Measurements from ENCODE around the gene SEMA3D. TPM values are rescaled to one million over a fixed set of nuclear protein-coding genes. Genes with fewer than 3 reads are reported as not detected.

Gene SEMA3D
- total RNA-seq, 1 experiment from 2014 or later: 1.4 TPM

GRCh38 chr7:84975586-84976185 lies 211.2 kb downstream of the SEMA3D start:
- H3K4me2 ChIP-seq (ENCODE audit: low read length): no peak overlapping the region
- ChIA-PET RAD21 (ENCODE audit: low non-redundant PET in 1 of 2, low total read pairs in 2 of 2, uncharacterized antibody in 2 of 2, unreplicated experiment in 2 of 2) (no interaction called here), POLR2A (no interaction called here), CTCF (no interaction called here)
- no peaks in the 10 kb centered on the region for H3K27me3 ChIP-seq (ENCODE audit: insufficient read depth, low read length)
- no peak overlapping the region for H3K4me3 ChIP-seq (replicated peaks in 1 of 2; ENCODE audit: low read depth in 1 of 2, low read length in 2 of 2)
- H3K9me2 ChIP-seq (ENCODE audit: insufficient read depth): no peaks in the 10 kb centered on the region
- no peaks in the 10 kb centered on the region for H3K36me3 ChIP-seq (ENCODE audit: control insufficient read depth in 1 of 2, insufficient read depth in 2 of 2, low read length in 2 of 2)
- H3K27ac ChIP-seq (ENCODE audit: low read depth, low read length): no peak overlapping the region
- H3K4me1 ChIP-seq (ENCODE audit: control insufficient read depth in 1 of 2, insufficient read depth in 2 of 2, low read length in 2 of 2): no peaks in the 10 kb centered on the region
- DNase-seq (ENCODE audit: low read depth, low spot score): no peak
- TF ChIP-seq ZFX (IDR thresholded peaks at IDR 0.05): no peak
- no peak overlapping the region for H2AFZ ChIP-seq (ENCODE audit: low read depth, low read length, poor library complexity, severe bottlenecking)
- H4K20me1 ChIP-seq (ENCODE audit: insufficient read depth): no peaks in the 10 kb centered on the region
- ATAC-seq: no peak
- no peaks in the 10 kb centered on the region for H3K9me3 ChIP-seq (ENCODE audit: control insufficient read depth in 1 of 2, insufficient read depth in 1 of 2, low read depth in 1 of 2, low read length in 2 of 2)
- intact Hi-C loops (cut with micrococcal nuclease): no loop called here
- H3K79me2 ChIP-seq (ENCODE audit: insufficient read depth, low read length): no peaks in the 10 kb centered on the region
- no TSS peak for BruUV-seq (replicated peaks)
- H3K9ac ChIP-seq (ENCODE audit: low read length): no peak overlapping the region

DNA sequence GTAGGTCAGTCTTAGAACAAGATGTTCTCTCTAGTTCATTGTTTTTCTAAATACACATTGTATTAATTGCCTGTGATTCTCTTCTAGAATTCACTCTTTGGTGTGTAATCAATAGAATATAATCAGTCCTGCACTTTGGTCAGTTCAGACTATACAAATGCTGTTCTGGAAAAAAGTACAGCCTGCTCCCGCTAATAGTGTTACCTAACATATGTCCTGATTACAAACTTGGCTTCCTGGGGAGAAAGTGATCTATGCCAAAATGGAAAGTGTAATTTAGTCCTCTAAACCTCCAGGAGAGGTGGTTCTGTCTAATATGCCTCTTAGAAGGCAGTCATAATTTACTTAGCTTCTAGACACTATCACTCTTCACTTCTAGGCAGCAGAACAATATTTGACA lies 215.5 kb downstream of the SEMA3D start:
- no peak overlapping the region for H2AFZ ChIP-seq (ENCODE audit: low read depth, low read length, poor library complexity, severe bottlenecking)
- no peaks in the 10 kb centered on the region for H4K20me1 ChIP-seq (ENCODE audit: insufficient read depth)
- ChIA-PET CTCF (no interaction called here), POLR2A (no interaction called here), RAD21 (ENCODE audit: low non-redundant PET in 1 of 2, low total read pairs in 2 of 2, uncharacterized antibody in 2 of 2, unreplicated experiment in 2 of 2) (no interaction called here)
- H3K9ac ChIP-seq (ENCODE audit: low read length): no peak overlapping the region
- intact Hi-C loops (cut with micrococcal nuclease): no loop called here
- H3K4me3 ChIP-seq (replicated peaks in 1 of 2; ENCODE audit: low read depth in 1 of 2, low read length in 2 of 2): no peak overlapping the region
- no peak for TF ChIP-seq POLR2A (IDR thresholded peaks at IDR 0.05; ENCODE audit: borderline replicate concordance, extremely low read depth, insufficient read depth, insufficient read length)
- TF ChIP-seq MAX (IDR thresholded peaks at IDR 0.05): no peak
- TF ChIP-seq EZH2phosphoT487 (IDR thresholded peaks at IDR 0.05; ENCODE audit: borderline replicate concordance): no peak
- TF ChIP-seq RAD21 (IDR thresholded peaks at IDR 0.05; ENCODE audit: low read depth): no peak
- TF ChIP-seq ATF3 (IDR thresholded peaks at IDR 0.05): no peak
- TF ChIP-seq YY1 (IDR thresholded peaks at IDR 0.05; ENCODE audit: extremely low read depth, insufficient replicate concordance, low read depth, low read length): no peak
- no peaks in the 10 kb centered on the region for H3K36me3 ChIP-seq (ENCODE audit: control insufficient read depth in 1 of 2, insufficient read depth in 2 of 2, low read length in 2 of 2)
- no peak overlapping the region for H3K4me2 ChIP-seq (ENCODE audit: low read length)
- ATAC-seq: no peak
- no peaks in the 10 kb centered on the region for H3K79me2 ChIP-seq (ENCODE audit: insufficient read depth, low read length)
- no peaks in the 10 kb centered on the region for H3K9me2 ChIP-seq (ENCODE audit: insufficient read depth)
- no peaks in the 10 kb centered on the region for H3K9me3 ChIP-seq (ENCODE audit: control insufficient read depth in 1 of 2, insufficient read depth in 1 of 2, low read depth in 1 of 2, low read length in 2 of 2)
- H3K27ac ChIP-seq (ENCODE audit: low read depth, low read length): no peak overlapping the region
- no peaks in the 10 kb centered on the region for H3K27me3 ChIP-seq (ENCODE audit: insufficient read depth, low read length)
- BruUV-seq (replicated peaks): no TSS peak
- H3K4me1 ChIP-seq (ENCODE audit: control insufficient read depth in 1 of 2, insufficient read depth in 2 of 2, low read length in 2 of 2): no peaks in the 10 kb centered on the region
- DNase-seq (ENCODE audit: low read depth, low spot score): no peak
